Right renal cortex interstitium (tissue), 3 donors: Measurements from ENCODE around the gene PF4V1. TPM values are rescaled to one million over a fixed set of nuclear protein-coding genes. Genes with fewer than 3 reads are reported as not detected.

Source experiments
- DNase-seq, 3 donors: peaks; one replicate each; pipeline ENCODE4 v3.0.0-alpha.2; 2013; ENCODE audit warnings: low read depth in 3 of 3, low spot score in 2 of 3
- polyA plus RNA-seq, 3 donors: library from polyadenylated mRNA; unstranded; fragments of 120-200 nt; gene quantifications; one replicate each; pipeline ENCODE4 v1.2.1, GENCODE V29; 2013; ENCODE audit not compliant: insufficient read length in 3 of 3

Gene PF4V1, protein sequence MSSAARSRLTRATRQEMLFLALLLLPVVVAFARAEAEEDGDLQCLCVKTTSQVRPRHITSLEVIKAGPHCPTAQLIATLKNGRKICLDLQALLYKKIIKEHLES
- 1 to 10 TPM in 1 of 3 donors, under 1 TPM in 2; 0.31 to 2.0 (median 0.71) TPM for polyA plus RNA-seq

DNA sequence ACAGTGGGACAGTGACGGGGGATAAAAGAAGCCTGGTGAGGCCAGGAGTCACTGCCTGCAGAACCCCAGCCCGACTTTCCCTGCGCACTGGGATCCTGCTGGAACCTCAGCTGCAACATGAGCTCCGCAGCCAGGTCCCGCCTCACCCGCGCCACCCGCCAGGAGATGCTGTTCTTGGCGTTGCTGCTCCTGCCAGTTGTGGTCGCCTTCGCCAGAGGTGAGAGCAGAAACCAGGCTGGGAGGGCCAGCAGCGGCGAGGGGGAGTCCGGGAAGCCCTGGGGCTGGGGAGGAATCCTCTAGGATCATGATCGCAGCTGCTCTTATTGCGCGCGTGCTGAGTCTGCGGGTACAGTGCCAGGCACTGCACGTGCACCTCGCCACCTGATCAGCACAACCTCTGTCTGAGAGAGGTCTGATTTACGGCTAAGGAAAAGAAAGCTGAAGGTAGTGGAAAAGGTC, at the start of gene PF4V1:
Gene PF4V1 (plus strand): TSS at position 51 of the 459 bp plus-strand sequence. CDS start 67 bp downstream, at position 118.
- no peak for DNase-seq

DNA sequence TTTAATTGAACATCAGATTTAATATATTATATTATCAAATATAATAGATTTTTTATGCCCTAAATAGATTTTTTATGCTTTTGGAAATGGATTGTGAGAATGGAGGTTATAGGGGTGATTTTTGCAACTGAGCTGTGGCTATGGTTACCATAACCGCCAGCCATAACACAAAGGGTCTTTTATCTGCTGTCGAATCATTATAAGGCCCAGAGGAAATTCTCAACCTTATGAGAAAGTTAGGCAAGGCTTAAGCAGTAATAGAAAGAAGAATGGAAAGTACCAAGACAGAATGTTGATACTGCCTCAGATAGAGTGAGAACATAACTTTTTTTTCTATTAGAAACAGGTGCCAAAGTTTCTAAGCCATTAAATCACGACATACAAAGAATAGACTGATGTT, 42.9 kb upstream of the PF4V1 start:
- no peak for DNase-seq

DNA sequence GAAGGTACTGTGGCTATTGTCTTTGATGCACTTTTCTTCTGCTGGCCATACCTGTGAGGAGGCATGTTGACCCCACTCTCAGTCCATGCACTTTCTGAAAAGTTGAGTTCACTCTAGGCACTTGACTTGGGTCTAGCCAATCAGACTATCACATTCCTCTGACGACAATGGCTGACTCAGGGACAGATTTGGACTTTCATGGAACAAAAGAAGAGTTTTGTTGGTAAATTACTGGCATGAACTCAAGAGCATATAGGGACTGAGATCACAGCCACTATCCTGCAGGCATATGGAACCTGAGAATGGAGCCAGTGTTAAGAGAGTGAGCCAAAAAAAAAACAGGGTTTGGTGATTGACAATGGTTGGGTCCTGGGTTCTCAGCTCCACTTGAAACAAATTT, 41.3 kb upstream of the PF4V1 start:
- DNase-seq, result no peak

DNA sequence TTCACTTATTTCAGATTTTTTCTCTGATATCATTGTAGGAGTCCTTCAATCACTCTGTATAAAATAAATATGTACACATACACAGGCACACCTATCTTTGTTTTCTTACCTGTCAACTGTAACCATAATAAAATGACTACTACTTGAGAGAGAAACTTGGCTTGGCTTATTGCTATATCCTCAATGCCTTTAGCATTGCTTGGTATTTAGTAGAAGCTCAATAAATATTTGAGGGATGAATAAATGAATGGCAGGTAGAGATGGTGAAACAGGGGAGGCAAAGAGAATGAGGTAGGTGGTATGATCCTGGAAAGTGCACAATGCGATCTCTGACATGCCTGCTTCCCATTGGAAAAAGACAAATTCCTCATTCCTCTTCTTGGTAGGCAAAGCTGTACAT, 38.4 kb upstream of the PF4V1 start:
- no peak for DNase-seq

DNA sequence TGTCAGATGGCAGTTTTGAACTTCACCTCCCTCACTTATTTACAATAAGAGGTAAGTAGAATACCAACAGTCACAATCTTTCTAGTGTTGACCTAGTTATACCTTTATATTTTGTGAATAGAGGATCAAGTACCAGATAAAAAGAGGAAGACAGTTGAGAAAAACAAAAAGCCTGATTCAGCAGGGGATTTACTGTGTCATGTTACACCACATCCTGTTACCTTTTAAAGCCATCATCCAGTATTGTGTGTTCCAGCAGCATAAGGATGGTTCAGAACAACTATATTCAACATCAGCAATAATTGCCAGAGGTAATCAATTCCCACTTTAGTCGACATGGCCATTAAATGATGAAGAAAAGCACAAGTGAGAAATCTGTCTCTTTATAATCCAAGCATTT, 38.0 kb upstream of the PF4V1 start:
- DNase-seq, result no peak

DNA sequence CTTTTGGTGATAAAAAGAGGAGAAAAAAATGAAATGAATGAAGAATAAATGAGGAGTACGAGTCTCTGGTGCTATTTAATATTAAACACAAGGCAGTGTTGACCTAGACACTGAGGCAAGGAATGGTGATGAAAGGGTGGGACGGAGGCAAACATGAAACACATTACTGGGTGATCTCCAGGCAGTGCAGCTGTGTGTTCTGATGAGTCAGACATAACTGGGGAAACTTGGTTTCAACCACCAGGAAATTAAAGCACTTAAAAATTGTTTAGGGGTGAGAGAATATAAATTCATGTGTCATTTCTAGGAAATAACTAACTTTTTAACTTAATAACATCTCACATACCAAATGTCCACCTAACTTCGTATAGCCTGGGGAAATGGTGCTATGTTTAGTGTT, 36.3 kb upstream of the PF4V1 start:
- no peak for DNase-seq

DNA sequence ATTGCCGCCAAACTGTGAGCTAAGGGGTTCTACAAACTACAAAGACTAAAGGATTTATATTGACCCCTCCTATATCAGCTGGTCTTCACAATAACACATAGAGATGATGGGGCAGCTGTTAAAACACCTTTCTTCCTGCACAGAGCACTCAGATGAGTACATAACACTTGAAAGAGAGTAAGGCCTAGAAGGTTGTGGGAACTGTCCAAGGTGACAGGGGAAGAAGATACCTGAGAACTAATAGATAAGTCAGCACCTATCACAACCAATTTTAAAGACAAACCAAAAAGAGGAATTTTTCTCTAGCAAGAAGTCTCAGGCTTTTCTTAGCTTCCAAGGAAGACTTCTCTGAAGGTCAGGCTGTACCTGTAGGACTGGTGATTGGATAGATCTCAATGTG, 35.8 kb upstream of the PF4V1 start:
- no peak for DNase-seq

DNA sequence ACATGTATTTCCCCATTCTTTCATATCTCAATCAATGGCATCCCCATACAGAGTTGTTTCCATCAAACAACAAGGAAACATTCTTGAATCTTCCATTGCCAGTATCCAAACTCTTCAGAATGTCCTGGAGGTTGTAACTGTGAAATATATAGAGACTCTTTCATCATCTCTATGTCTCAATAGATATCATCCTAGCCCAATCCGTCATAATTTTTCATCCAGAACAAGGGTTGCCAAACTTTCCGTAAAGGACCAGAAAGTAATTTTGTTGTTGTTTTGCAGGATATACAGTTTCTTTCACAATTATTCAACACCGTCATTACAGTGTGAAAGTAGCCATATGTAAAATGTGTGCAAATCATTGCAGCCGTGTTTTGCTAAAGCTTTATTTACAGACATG, 31.8 kb upstream of the PF4V1 start:
- no peak for DNase-seq

DNA sequence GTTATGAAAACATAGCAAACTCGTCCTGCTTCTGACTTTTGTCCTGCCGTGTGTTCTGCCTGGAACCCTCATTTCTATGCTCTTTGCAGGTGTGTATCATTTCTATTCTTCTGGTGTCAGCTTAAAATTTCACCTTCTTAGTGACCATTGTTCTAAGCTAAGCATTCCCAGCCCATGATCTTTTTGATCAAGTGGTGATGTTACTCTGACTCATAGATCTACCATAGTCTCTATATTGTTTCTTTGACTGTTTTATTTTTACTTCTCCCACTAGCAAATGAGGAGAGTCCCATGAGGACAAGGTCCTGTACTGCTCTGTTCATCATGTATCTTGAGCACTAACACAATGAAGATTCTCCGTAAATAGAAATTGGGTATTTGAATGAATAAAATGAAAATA, 30.7 kb upstream of the PF4V1 start:
- no peak for DNase-seq

DNA sequence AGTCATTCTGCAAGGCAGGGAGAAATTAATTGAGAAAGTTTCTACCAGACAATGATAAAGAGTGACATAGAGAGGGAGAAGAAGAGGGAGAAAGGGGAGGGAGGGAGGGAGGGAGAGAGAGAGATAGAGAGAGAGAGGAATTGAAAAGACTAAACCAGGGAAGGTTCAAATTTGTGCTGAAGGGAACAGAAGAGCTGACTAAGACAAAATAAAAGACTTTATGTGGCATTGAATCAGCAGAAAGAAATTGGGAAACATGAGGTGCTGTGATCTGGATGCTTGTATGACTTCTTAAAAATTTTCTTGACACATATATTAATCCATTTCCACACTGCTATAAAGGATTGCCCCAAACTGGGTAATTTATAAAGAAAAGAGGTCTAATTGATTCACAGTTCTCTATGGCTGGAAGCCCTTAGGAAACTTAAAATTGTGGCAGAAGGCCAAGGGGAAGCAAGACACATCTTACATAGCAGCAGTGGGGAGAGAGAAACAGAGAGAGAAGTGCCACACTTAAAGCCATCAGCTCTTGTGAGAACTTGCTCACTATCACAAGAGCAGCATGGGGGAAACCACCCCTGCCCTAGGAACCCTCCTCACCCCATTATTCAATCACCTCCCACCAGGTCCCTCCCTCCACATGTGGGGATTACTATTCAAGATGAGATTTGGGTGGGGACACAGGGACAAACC, 30.1 kb upstream of the PF4V1 start:
- DNase-seq, result no peak

DNA sequence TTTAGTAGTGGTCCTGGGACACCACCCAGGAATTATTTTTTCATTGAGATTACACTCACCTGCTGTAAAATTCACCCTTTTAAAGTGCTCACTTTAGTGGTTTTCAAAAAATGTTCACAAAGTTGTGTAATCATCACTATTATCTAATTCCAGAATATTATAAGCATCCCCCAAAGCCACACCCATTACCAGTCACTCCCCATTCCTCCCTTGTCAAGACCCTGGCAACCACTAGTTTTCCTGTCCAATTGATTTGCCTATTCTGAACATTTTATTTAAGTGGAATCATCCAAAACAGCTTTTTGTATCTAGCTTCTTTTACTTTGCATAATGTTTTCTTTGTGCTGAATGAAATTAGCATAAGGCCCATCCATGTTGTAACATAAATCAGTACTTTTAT, 29.3 kb upstream of the PF4V1 start:
- no peak for DNase-seq

DNA sequence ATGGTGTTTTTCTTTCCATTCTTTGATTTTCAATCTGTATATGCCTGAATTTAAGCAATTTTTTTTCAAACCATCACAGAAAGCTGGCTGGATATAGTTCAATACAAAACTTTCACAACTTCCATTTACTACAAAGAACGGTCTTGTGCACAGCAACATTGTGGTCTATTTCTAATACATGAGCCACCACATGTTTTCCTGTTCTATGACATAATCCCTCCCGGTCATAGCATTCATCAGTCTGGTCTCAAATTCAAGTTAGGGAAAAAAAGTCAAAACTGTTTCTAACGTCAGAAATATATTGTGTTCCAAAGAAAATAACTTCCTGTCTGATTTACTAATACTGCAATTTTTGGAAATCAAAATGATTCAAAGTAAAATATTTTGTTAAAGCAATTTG, 24.1 kb upstream of the PF4V1 start:
- DNase-seq, result no peak

DNA sequence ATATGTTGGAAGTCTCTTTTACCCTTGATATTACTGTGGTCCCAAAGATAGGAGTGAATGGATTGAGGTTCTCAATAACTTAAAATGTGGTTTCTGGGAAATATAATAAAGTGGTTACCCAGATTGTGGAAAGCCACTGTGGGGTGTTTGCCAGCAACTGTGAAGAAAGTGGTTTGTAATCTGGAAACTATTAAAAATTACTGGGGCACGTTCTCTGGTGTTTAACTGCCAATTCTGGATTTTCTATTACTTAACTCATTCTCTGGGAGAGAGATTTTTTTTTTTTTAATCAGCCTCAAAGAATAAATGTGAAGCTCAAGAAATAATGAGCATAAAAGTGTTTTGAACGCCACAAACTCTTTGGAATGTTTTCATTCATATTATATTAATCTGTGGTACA, 21.5 kb upstream of the PF4V1 start:
- no peak for DNase-seq

DNA sequence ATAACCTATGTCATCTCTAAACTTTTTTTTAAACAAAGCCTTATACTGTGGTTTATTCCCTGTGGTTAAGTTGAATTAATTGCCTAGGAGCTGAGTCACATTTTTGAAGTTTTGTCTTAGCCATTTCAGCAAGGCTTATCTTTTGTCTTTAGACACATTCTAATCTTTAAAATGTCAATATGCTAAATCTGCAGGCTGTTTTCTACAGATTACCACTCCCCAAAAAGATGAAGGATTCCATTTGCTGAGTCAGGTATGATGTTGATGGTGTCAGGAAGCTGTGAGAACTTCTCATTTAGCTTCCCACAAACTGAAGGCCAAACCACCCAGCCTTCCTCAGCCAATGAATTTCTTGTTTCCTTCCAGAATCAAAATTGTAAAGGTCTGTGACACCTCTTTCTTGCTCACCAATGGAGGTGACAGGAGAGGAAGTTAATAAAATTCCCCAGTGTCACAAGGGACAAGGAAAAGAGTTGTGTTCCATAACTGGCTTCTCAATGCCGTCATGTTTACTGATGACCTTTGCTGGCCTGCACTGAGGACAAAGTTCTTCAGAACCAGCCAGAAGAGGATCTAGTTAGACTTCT, 20.4 kb upstream of the PF4V1 start:
- no peak for DNase-seq

DNA sequence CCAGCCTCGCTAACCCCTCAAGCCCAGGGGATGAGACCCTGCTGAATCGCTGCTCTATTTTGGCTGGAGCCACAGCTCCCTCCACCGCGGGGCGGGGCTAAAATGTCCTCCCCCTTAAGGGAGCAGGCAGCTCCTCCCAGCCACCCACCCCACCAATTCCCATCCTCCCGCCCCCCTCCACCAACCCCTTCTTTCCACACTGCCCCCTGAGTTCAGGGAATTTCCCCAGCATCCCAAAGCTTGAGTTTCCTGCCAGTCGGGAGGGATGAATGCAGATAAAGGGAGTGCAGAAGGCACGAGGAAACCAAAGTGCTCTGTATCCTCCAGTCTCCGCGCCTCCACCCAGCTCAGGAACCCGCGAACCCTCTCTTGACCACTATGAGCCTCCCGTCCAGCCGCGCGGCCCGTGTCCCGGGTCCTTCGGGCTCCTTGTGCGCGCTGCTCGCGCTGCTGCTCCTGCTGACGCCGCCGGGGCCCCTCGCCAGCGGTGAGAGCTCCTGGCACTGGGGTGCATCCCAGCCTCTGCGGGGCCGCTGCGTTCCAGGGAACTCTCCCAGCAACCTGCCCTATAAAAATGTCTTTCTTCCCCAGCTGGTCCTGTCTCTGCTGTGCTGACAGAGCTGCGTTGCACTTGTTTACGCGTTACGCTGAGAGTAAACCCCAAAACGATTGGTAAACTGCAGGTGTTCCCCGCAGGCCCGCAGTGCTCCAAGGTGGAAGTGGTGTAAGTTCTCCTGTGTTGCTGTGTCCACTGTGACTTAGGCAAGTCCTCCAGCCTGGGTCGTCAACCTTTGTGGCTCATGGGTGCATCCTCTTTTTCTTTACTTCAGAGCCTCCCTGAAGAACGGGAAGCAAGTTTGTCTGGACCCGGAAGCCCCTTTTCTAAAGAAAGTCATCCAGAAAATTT, 16.5 kb upstream of the PF4V1 start, which contains the start of gene CXCL6:
Gene CXCL6 (plus strand): TSS at position 306 of the 907 bp plus-strand sequence. CDS start 73 bp downstream, at position 379.
- no peak for DNase-seq

DNA sequence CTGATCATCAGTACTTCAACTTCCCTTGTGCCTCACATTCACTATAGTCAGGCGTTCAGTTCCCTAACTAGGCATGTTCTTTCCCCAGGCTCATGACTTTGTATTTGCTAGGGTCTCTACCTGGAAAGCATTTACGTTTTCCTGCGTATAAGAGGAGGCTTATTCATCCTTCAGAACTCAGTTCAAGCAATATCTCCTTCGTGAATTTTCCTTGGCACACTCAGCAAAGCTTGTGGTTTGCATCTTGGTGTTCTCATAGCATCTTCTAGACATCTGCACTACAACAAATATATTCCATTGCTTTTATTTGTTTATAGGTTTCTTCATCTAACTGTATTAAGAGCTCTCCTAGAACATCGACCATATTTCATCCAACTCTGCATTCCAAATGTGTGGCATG, 14.0 kb upstream of the PF4V1 start:
- no peak for DNase-seq

DNA sequence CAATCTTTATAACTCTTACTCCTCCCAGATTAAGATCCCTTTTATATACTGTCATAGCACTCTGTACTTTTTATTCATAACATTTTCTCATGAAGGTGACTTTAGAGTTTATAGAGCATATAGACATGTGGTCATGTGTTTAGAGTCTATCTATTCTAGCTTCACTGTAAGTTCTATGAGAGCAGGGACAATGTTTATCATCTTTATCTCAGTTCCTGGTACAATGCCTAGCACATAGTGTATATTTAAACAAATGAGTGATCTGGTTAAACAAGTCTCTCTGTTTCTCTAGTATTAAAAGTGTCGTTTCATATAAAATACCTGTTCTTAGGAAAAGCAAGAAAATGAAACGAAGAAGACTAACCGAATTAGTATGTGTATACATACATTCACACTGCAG, 13.4 kb upstream of the PF4V1 start:
- DNase-seq, result no peak

DNA sequence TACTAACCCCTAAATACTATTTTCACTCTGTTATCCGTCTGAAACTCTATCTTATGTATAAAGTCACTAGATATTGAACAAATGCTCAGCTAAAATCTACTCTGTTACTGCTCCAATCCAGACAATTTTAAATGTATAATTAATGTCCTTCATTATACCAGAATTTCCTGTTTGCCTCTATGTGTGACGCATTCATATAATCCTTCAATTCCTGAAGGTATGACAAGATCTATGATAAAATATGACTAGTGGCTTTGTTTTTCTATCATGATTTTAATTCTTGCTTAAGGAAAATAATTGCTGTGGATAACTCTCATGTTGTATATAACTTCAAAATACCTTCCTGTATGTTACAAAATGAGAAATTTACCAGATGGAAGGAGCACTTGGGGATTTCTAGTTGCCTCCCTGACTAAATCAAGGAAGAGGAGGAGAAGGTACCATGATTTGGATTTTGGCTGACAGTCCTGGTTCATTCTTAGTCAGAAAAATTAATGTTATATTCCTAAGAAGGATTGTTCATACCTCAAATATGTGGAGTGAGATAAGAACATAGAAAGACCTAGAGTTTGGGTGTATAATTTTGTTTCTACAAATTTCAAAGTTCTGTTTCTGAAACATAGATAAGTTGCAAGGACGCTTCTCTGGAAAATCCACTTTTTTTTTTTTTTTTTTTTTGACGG, 11.7 kb upstream of the PF4V1 start:
- no peak for DNase-seq

DNA sequence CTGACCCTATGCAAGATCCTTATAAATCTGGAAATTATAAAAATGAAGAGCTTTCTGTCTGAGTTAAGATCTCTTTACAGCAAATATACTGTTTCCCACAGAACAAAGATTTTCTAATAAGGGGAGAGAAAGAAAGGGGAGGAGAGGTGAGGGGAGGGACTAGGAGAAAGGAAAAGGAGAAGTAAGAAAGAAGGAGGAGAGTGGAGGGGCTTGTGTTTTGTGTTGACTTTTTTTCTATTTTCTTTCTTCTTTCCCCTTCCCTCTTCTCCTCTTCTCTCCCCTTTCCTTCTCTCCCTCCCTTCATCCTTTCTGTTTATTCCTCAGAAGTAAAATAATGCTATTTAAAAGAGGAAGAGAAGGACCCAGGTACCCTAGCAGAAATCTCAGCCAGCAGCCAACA, 10.4 kb upstream of the PF4V1 start:
- no peak for DNase-seq

DNA sequence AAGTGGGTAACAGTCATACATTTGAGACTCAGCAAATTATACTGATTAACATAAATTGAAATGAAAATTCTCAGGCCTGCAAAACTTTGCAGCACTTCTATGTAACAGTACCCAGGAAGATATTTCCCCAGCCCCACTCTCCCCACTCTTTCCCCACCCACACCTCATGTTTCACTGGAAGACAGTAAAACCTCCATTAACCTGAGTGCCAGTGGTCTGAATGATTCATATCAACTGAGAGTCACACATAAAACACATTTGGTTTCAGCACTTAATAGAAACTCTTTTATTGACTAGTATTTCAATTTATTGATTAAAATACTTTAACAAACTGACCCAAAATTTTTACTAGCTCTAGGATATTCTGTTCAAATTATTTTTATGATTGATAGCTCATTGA, 9.7 kb upstream of the PF4V1 start:
- DNase-seq, result no peak

DNA sequence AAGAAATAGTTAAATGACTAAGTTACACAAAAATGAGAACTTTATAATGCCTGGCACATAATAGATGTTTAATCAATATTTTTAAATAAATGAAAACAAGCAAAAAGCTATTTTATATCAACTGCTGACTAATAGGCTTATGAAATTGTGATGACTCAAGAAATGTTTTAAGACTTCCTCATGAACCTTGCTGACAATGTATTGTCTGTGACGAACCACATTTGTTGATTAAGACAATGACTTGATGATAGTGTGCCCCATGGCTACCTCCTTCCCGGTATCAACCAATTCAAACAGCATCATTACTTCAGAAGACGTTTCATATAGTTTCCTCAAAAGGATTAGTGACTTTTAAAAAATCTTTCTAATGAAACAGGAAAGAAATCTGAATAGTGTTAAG, 8.8 kb upstream of the PF4V1 start:
- DNase-seq, result no peak
